BE2C (cell line): ENCODE measurements around the gene ITGA4.
"Not testable (repeated sequence)": the region's sequence is repeated elsewhere in the genome, so short reads cannot be mapped to it uniquely, and the experiment has no call there.

Experiments used
- DNase-seq: peaks from one replicate; pipeline ENCODE4 v3.0.0-alpha.2; 2020
- H3K27me3 ChIP-seq: fragments of 250-450 bp; sonication (Bioruptor Pico); 2 replicates; pipeline ENCODE4 v1.5.1; 2020; ENCODE audit warnings: mild to moderate bottlenecking
- H3K36me3 ChIP-seq: fragments of 250-450 bp; sonication (Bioruptor Pico); 2 replicates; pipeline ENCODE4 v1.5.1; 2020; ENCODE audit warnings: mild to moderate bottlenecking
- H3K4me1 ChIP-seq: fragments of 250-450 bp; sonication (Bioruptor Pico); 2 replicates; pipeline ENCODE4 v1.5.1; 2020
- H3K4me3 ChIP-seq: 2 replicates; pipeline ENCODE4 v1.5.1; 2011; ENCODE audit warnings: low read depth, low read length
- H3K9me3 ChIP-seq: fragments of 250-450 bp; sonication (Bioruptor Pico); 2 replicates; pipeline ENCODE4 v1.5.1; 2020
- TF ChIP-seq, protein P1 (sequence below): IDR thresholded peaks from 2 replicates; pipeline ENCODE4 v1.5.1; 2012; ENCODE audit warnings: mild to moderate bottlenecking, low read depth, low read length

Gene ITGA4

DNA sequence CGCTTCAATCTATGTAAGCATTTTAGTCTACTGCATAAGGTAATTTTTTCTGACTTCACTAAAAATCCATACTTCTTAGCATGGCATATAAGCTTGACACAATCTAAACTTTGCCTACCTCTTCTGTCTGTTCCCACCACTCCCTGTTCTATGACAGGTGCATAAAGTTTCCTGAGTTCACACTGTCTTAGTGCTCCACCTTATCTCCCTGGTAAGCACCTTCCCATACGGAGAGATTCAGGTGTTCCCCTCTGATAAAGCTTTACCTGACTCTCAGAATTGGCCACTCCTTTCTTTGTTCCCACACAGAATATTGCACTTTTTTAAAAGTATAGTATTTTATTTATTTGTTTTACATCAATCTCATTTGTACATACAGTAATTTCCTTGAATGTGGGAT, 16.8 kb upstream of the ITGA4 start:
- no peak for DNase-seq
- no peaks in the 10 kb centered on the region for H3K4me1 ChIP-seq
- H3K4me3 ChIP-seq: no peak overlapping the region
- no peaks in the 10 kb centered on the region for H3K27me3 ChIP-seq
- no peaks in the 10 kb centered on the region for H3K36me3 ChIP-seq
- TF ChIP-seq, protein P1, sequence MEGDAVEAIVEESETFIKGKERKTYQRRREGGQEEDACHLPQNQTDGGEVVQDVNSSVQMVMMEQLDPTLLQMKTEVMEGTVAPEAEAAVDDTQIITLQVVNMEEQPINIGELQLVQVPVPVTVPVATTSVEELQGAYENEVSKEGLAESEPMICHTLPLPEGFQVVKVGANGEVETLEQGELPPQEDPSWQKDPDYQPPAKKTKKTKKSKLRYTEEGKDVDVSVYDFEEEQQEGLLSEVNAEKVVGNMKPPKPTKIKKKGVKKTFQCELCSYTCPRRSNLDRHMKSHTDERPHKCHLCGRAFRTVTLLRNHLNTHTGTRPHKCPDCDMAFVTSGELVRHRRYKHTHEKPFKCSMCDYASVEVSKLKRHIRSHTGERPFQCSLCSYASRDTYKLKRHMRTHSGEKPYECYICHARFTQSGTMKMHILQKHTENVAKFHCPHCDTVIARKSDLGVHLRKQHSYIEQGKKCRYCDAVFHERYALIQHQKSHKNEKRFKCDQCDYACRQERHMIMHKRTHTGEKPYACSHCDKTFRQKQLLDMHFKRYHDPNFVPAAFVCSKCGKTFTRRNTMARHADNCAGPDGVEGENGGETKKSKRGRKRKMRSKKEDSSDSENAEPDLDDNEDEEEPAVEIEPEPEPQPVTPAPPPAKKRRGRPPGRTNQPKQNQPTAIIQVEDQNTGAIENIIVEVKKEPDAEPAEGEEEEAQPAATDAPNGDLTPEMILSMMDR: no peak
- no peaks in the 10 kb centered on the region for H3K9me3 ChIP-seq

DNA sequence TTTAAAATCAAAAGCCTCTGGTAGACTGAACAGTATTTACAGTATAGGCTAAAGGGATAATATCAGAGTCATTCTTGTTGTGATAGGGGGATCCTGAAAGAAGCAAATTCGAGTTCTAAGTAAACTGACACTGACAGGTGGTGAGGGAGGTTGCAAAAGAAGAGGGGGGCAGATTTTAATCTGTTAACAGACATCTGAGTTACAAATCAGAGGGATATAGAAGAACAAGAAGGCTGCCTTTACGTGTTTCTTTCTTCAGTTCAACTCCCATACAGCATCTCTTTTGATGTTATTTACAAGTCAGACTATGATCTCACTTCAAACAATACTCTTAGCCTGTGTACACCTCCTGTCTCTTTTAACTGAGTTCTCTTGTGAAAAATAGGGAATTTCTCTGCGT, 16.3 kb upstream of the ITGA4 start:
- Histone ChIP-seq H3K36me3 (no peaks in the 10 kb centered on the region), H3K4me3 (no peak overlapping the region), H3K27me3 (no peaks in the 10 kb centered on the region), H3K9me3 (no peaks in the 10 kb centered on the region), H3K4me1 (no peaks in the 10 kb centered on the region)
- no peak for DNase-seq
- TF ChIP-seq, protein P1: no peak

DNA sequence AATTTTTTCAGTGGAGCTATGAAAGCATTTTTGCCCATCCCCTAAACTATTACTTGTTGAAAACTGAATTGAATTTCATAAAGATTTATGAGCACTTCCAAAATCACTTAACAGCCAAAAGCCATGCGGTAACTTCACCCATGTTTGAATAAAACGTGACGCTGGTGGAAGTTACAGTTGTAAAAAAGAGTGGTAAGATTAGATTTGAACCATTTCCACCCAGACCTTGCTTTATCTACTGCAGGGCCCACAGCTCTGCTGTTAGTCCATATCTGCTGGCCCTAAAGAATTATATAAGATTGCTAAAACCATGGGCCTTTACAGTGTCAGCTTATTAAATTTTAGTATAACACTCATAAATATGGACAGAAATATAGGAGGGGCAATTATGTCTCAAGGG, 15.5 kb upstream of the ITGA4 start:
- Histone ChIP-seq H3K36me3 (no peaks in the 10 kb centered on the region), H3K9me3 (no peaks in the 10 kb centered on the region), H3K4me1 (no peaks in the 10 kb centered on the region), H3K27me3 (no peaks in the 10 kb centered on the region), H3K4me3 (no peak overlapping the region)
- DNase-seq: no peak
- TF ChIP-seq, protein P1: no peak

DNA sequence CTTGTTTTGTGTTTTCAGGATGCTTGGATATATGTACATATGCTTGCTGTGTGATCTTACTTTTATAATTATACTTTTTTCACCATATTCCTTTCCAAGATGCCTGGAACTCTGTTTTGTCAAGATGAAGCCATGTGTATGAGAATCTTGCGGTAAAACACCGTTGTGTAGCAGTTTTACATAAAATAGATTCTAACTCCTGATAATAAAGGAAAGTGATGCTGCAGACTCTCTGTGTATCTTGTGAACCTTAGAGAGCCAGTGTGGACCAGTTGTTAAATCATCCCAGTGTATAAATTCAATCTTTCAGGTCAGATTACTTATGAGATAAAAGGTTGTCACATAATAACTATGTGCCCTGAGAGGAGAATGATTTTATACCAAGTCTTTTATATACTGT, 12.5 kb upstream of the ITGA4 start:
- no peak overlapping the region for H3K4me3 ChIP-seq
- H3K27me3 ChIP-seq: no peaks in the 10 kb centered on the region
- H3K36me3 ChIP-seq: no peaks in the 10 kb centered on the region
- H3K4me1 ChIP-seq: no peaks in the 10 kb centered on the region
- no peak for DNase-seq
- H3K9me3 ChIP-seq: no peaks in the 10 kb centered on the region
- TF ChIP-seq, protein P1: no peak

DNA sequence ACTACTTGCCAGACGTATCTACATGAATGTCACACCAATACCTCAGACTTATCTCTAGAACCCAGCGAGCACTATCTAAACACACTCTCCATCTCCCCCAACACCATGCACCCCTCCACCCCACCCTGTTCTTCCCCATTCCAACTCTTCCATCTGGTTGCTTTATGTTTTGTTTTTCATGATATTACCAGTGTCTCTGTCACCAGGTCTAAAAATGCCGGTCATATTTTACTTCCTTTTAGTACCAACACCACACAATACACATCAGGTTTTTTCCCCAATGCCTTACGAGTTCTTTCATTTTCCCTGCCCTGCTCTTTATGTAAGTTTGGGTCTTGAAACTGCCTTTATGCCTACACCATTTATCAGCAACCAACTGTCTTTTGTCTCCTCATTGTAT, 10.2 kb upstream of the ITGA4 start:
- Histone ChIP-seq H3K27me3 (no peaks in the 10 kb centered on the region), H3K4me3 (no peak overlapping the region), H3K4me1 (no peaks in the 10 kb centered on the region), H3K9me3 (no peaks in the 10 kb centered on the region), H3K36me3 (no peaks in the 10 kb centered on the region)
- DNase-seq: no peak
- TF ChIP-seq, protein P1: no peak

DNA sequence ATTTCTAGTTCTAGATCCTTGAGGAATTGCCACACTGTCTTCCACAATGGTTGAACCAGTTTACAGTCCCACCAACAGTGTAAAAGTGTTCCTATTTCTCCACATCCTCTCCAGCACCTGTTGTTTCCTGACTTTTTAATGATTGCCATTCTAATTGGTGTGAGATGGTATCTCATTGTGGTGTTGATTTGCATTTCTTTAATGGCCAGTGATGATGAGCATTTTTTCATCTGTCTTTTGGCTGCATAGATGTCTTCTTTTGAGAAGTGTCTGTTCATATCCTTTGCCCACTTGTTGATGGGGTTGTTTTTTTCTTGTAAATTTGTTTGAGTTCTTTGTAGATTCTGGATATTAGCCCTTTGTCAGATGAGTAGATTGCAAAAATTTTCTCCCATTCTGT, 7.9 kb upstream of the ITGA4 start:
- H3K9me3 ChIP-seq, H3K4me1 ChIP-seq, DNase-seq, H3K36me3 ChIP-seq, H3K4me3 ChIP-seq, H3K27me3 ChIP-seq: not testable (repeated sequence)
